Upper lobe of right lung (tissue), 1 donor: Measurements from ENCODE around the gene WWOX. TPM values are rescaled to one million over a fixed set of nuclear protein-coding genes. Genes with fewer than 3 reads are reported as not detected.

Experiments
- ATAC-seq: fragments of 200-7000 bp; cut with Tn5 transposase; one replicate; pipeline ENCODE4 v1.9.1; 2020; ENCODE audit warnings: mild to moderate bottlenecking, moderate library complexity
- DNase-seq: peaks from one replicate; pipeline ENCODE4 v3.0.0-alpha.2; 2020
- H3K27ac ChIP-seq: fragments of 200-600 bp; one replicate; pipeline ENCODE4 v1.8.0; 2022
- H3K27me3 ChIP-seq: fragments of 200-600 bp; one replicate; pipeline ENCODE4 v1.8.0; 2022; ENCODE audit warnings: mild to moderate bottlenecking
- H3K36me3 ChIP-seq: fragments of 200-600 bp; one replicate; pipeline ENCODE4 v1.8.0; 2022
- H3K4me1 ChIP-seq: fragments of 200-600 bp; one replicate; pipeline ENCODE4 v1.8.0; 2022
- H3K4me3 ChIP-seq: fragments of 200-600 bp; one replicate; pipeline ENCODE4 v1.8.0; 2022; ENCODE audit warnings: mild to moderate bottlenecking
- H3K9me3 ChIP-seq: fragments of 200-600 bp; one replicate; pipeline ENCODE4 v1.8.0; 2022
- CTCF ChIP-seq: fragments of 200-600 bp; IDR thresholded peaks from one replicate; pipeline ENCODE4 v1.8.0; 2022; ENCODE audit warnings: antibody characterized with exemption
- intact Hi-C: fragments of 100-400 bp; cut with DNase I; formaldehyde crosslinking; loops from one replicate; pipeline ENCODE4 v1.11.0; 2022
- total RNA-seq: library from RNA; stranded (reverse); fragmentation: NEBNext Ultra II Directional; extraction: Animal tissue kit (Norgen Biotek cat#: 25700); gene quantifications from one replicate; pipeline ENCODE4 v1.2.1, GENCODE V29; 2021
- donor health status: DM: no; HTN: yes; CAD: no; lungs with severe emphysema.

The WWOX gene
- total RNA-seq, 1 donor from 2014 or later = 17.0 TPM

GRCh38 chr16:78788276-78788675, 688.8 kb downstream of the WWOX start:
- H3K9me3 ChIP-seq = no peaks in the 10 kb centered on the region
- DNase-seq = no peak
- H3K36me3 ChIP-seq = no peaks in the 10 kb centered on the region
- no peak overlapping the region for H3K4me3 ChIP-seq
- H3K27me3 ChIP-seq = no peaks in the 10 kb centered on the region
- H3K4me1 ChIP-seq = no peaks in the 10 kb centered on the region
- no peak for TF ChIP-seq CTCF
- intact Hi-C loops = no loop called here
- ATAC-seq = no peak
- H3K27ac ChIP-seq = no peak overlapping the region

- Histone ChIP-seq H3K9me3 (no peaks in the 10 kb centered on the region), H3K27me3 (no peaks in the 10 kb centered on the region), H3K4me3 (no peak overlapping the region), H3K27ac (no peak overlapping the region), H3K4me1 (no peaks in the 10 kb centered on the region), H3K36me3 (no peaks in the 10 kb centered on the region)
- intact Hi-C loops = no loop called here
- no peak for TF ChIP-seq CTCF
- DNase-seq (no peak), ATAC-seq (no peak)
Measured at GRCh38 chr16:78788696-78789095, 689.2 kb downstream of the WWOX start.

GRCh38 chr16:78789561-78789960, 690.1 kb downstream of the WWOX start:
- no peaks in the 10 kb centered on the region for H3K36me3 ChIP-seq
- intact Hi-C loops = no loop called here
- TF ChIP-seq CTCF = no peak
- no peak for DNase-seq
- H3K27me3 ChIP-seq = no peaks in the 10 kb centered on the region
- no peak for ATAC-seq
- H3K27ac ChIP-seq = no peak overlapping the region
- no peak overlapping the region for H3K4me3 ChIP-seq
- no peaks in the 10 kb centered on the region for H3K4me1 ChIP-seq
- H3K9me3 ChIP-seq = no peaks in the 10 kb centered on the region

- intact Hi-C loops = no loop called here
- H3K9me3 ChIP-seq = no peaks in the 10 kb centered on the region
- no peak for DNase-seq
- H3K27me3 ChIP-seq = no peaks in the 10 kb centered on the region
- H3K27ac ChIP-seq = no peak overlapping the region
- no peaks in the 10 kb centered on the region for H3K36me3 ChIP-seq
- H3K4me1 ChIP-seq = no peaks in the 10 kb centered on the region
- ATAC-seq = no peak
- no peak for TF ChIP-seq CTCF
- no peak overlapping the region for H3K4me3 ChIP-seq
Measured at GRCh38 chr16:78791011-78791410, 691.6 kb downstream of the WWOX start.

GRCh38 chr16:78791926-78792325, 692.5 kb downstream of the WWOX start:
- ATAC-seq = no peak
- H3K9me3 ChIP-seq = no peaks in the 10 kb centered on the region
- TF ChIP-seq CTCF = no peak
- no peak for DNase-seq
- intact Hi-C loops = no loop called here
- H3K4me1 ChIP-seq = no peaks in the 10 kb centered on the region
- H3K27ac ChIP-seq = no peak overlapping the region
- no peak overlapping the region for H3K4me3 ChIP-seq
- H3K27me3 ChIP-seq = no peaks in the 10 kb centered on the region
- H3K36me3 ChIP-seq = no peaks in the 10 kb centered on the region

GRCh38 chr16:78792952-78793351, 693.5 kb downstream of the WWOX start:
- no peak for TF ChIP-seq CTCF
- no peak overlapping the region for H3K27ac ChIP-seq
- DNase-seq (no peak), ATAC-seq (no peak)
- no peaks in the 10 kb centered on the region for H3K4me1 ChIP-seq
- H3K27me3 ChIP-seq = no peaks in the 10 kb centered on the region
- H3K9me3 ChIP-seq = no peaks in the 10 kb centered on the region
- H3K4me3 ChIP-seq = no peak overlapping the region
- intact Hi-C loops = no loop called here
- H3K36me3 ChIP-seq = no peaks in the 10 kb centered on the region
